ENCODE measurements around the gene B4GALNT2. TPM values are rescaled to one million over a fixed set of nuclear protein-coding genes. Genes with fewer than 3 reads are reported as not detected.

The B4GALNT2 gene
- total RNA-seq, 1 donor from 2014 or later, result not detected

DNA sequence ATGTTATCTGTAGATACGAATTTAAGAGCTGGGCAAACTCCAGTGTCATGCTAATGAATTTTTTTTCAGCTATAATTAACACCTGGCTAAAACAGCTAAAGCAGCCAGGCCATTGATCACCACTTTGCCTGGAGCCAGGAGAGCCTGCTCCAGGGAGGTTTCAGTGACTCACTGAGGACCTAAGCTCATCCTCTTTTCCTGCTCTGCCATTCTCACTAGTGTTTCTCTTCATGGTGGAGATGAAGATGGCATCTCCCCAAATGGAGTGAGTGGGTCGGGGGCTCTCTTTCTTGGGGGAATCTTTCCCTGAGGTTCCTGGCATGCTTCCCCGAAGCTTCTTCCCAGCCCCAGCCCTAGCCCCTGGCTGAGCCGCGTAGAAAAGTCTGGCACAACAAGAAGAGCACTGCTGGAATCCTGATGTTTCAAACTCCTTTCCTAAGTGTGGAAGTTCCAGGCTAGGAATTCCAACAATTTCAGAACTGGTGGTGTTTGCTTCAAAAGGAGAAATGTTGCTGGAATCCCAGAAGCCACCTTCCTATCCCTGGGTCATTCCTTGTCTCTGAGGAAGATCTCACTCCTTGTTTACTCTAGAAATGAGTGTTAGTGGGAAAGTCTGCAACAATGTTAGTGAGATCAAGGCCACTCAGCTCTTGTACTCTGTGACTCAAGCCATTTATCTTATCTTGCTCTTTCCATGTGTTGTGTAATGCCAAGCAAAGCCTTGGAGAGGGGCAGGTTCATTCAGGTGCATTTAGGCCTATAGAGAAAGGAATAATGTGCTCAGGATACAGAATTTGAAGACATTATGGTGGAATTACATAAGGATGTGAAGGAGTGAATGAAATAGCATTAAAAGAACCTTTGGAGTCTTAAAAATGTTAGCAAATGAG is 26.0 kb upstream of the B4GALNT2 start:
- Histone ChIP-seq H3K36me3 (no peaks in the 10 kb centered on the region), H3K27me3 (no peaks in the 10 kb centered on the region), H3K4me1 (no peaks in the 10 kb centered on the region), H3K9me3 (no peaks in the 10 kb centered on the region), H3K27ac (no peak overlapping the region), H3K4me3 (no peak overlapping the region)
- TF ChIP-seq, protein P1, sequence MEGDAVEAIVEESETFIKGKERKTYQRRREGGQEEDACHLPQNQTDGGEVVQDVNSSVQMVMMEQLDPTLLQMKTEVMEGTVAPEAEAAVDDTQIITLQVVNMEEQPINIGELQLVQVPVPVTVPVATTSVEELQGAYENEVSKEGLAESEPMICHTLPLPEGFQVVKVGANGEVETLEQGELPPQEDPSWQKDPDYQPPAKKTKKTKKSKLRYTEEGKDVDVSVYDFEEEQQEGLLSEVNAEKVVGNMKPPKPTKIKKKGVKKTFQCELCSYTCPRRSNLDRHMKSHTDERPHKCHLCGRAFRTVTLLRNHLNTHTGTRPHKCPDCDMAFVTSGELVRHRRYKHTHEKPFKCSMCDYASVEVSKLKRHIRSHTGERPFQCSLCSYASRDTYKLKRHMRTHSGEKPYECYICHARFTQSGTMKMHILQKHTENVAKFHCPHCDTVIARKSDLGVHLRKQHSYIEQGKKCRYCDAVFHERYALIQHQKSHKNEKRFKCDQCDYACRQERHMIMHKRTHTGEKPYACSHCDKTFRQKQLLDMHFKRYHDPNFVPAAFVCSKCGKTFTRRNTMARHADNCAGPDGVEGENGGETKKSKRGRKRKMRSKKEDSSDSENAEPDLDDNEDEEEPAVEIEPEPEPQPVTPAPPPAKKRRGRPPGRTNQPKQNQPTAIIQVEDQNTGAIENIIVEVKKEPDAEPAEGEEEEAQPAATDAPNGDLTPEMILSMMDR (IDR thresholded peaks at IDR 0.05), result no peak
- DNase-seq (ENCODE audit: low spot score in 2 of 2), result no peak
- intact Hi-C loops (cut with DNase I), result no loop called here

DNA sequence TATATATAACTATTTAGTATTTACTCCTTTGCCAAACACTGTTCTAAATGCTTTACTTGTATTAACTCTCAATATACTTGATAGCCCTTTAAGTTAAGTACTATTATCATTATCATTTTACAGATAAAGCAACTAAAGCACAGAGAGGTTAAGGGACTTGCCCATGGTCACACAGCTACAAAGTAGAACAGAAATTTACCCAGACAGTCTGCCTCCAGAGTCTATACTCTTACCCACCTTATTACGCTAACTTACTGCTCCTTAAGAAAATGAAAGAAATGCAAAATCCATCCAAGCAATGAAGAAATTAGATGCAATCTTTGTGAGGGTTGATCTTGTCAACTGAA is 25.4 kb upstream of the B4GALNT2 start:
- Histone ChIP-seq H3K9me3 (no peaks in the 10 kb centered on the region), H3K27ac (no peak overlapping the region), H3K36me3 (no peaks in the 10 kb centered on the region), H3K27me3 (no peaks in the 10 kb centered on the region), H3K4me1 (no peaks in the 10 kb centered on the region), H3K4me3 (no peak overlapping the region)
- no peak for DNase-seq (ENCODE audit: low spot score in 2 of 2)
- intact Hi-C loops (cut with DNase I), result no loop called here
- TF ChIP-seq, protein P1 (IDR thresholded peaks at IDR 0.05), result no peak

DNA sequence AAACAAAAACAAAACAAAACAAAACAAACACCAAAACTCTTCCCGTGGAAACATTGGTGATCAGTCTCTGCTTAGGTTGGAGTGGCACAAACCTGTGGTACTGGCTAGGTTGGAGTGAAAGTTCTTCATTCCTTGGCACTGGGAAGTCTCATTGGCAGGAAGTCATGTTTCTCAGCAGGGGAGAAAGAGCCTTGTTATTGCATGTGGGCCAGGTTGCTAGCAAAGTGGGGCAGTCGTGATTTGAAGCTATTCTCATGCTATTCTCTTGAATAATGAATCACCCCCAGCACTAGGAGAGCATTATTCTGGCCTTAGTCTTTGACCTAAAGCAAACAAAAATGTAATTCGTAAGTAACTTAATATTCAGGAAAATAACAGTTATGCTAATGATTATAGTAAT is 24.3 kb upstream of the B4GALNT2 start:
- intact Hi-C loops (cut with DNase I), result no loop called here

DNA sequence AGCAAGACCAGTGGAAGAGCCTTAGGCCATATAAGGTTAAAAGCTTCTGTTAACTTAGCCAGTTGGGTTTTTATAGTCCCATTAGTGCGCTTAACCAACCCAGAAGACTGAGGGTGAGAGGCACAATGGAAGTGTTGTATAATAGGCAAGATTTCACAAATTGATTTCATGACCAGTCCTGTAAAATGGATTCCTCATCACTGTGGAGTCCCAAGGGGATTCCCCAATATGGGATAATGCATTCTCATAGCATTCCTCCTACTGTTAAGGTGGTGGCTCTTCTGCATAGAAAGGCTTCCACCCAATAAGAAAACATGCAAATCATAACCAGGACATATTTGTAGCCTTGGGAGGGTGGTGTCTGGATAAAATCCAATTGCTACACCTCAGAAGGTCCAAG is 22.1 kb upstream of the B4GALNT2 start:
- intact Hi-C loops (cut with DNase I), result no loop called here
- H3K27me3 ChIP-seq, result no peaks in the 10 kb centered on the region
- no peaks in the 10 kb centered on the region for H3K36me3 ChIP-seq
- no peak overlapping the region for H3K4me3 ChIP-seq
- no peaks in the 10 kb centered on the region for H3K9me3 ChIP-seq
- no peak for DNase-seq (ENCODE audit: low spot score in 2 of 2)
- TF ChIP-seq, protein P1 (IDR thresholded peaks at IDR 0.05), result no peak
- no peaks in the 10 kb centered on the region for H3K4me1 ChIP-seq
- no peak overlapping the region for H3K27ac ChIP-seq

More for the DNA sequence above, 24.3 kb upstream of the B4GALNT2 start:
- Histone ChIP-seq H3K4me1 (no peaks in the 10 kb centered on the region), H3K36me3 (no peaks in the 10 kb centered on the region), H3K9me3 (no peaks in the 10 kb centered on the region), H3K27ac (no peak overlapping the region), H3K4me3 (no peak overlapping the region), H3K27me3 (no peaks in the 10 kb centered on the region)
- TF ChIP-seq, protein P1 (IDR thresholded peaks at IDR 0.05), result no peak
- no peak for DNase-seq (ENCODE audit: low spot score in 2 of 2)

DNA sequence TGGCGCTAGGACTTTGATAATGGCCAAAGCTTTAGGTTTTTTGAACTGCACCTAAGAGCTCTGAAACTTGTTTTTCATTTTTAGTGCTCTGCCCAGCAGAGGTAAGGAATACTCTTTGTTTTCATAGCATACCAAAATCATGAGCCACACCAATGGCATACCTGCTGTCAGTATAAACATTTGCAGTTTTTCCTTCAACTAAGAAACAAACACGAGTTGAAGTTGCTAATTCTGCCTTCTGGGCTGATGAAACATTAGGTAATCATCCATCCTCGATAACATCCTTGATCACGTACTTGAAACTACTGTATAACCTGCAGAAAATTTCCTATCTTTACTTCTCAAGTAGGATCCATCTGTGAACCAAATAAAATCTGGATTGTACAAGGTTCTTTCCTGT is 20.6 kb upstream of the B4GALNT2 start:
- intact Hi-C loops (cut with DNase I), result no loop called here
- DNase-seq (ENCODE audit: low spot score in 2 of 2), result no peak
- TF ChIP-seq, protein P1 (IDR thresholded peaks at IDR 0.05), result no peak
- no peak overlapping the region for H3K4me3 ChIP-seq
- H3K9me3 ChIP-seq, result no peaks in the 10 kb centered on the region
- H3K27ac ChIP-seq, result no peak overlapping the region
- no peaks in the 10 kb centered on the region for H3K36me3 ChIP-seq
- no peaks in the 10 kb centered on the region for H3K27me3 ChIP-seq
- no peaks in the 10 kb centered on the region for H3K4me1 ChIP-seq

Measured in ascending aorta (tissue), 2 donors.